Activated CD8-positive, alpha-beta T cell treated with anti-CD3 and anti-CD28 coated beads, Interleukin-2, amount 10 ng/mL, durations not matched to agents 7 days and 5 days (primary cell): Measurements from ENCODE around the gene PERM1. TPM values are rescaled to one million over a fixed set of nuclear protein-coding genes. Genes with fewer than 3 reads are reported as not detected.
"Not testable (repeated sequence)": the region's sequence is repeated elsewhere in the genome, so short reads cannot be mapped to it uniquely, and the experiment has no call there.

Source experiments
- ATAC-seq: fragments of 150-1000 bp; cut with Tn5 transposase; one replicate; pipeline ENCODE4 v1.10.0; 2021; ENCODE audit warnings: moderate library complexity
- CTCF ChIA-PET: fragments of 350-600 bp; sonication (Branson Sonifier 250); formaldehyde crosslinking; loops from one replicate; lab custom pipeline; 2021; ENCODE audit warnings: antibody characterized with exemption; lab: Charles Lee
- POLR2A ChIA-PET: fragments of 350-600 bp; sonication (Branson Sonifier 250); formaldehyde crosslinking; loops from one replicate; lab custom pipeline; 2021; ENCODE audit warnings: antibody characterized with exemption; lab: Charles Lee
- DNase-seq: peaks from one replicate; pipeline ENCODE4 v3.0.0-alpha.2; 2020
- H3K27ac Mint-ChIP-seq: one replicate; pipeline ENCODE4 v1.8.0; 2021; ENCODE audit warnings: mild to moderate bottlenecking, mixed read lengths
- H3K27me3 Mint-ChIP-seq: one replicate; pipeline ENCODE4 v1.8.0; 2021; ENCODE audit warnings: low read depth, mixed read lengths
- H3K36me3 Mint-ChIP-seq: one replicate; pipeline ENCODE4 v1.8.0; 2021; ENCODE audit warnings: low read depth, mixed read lengths
- H3K4me1 Mint-ChIP-seq: one replicate; pipeline ENCODE4 v1.8.0; 2021; ENCODE audit warnings: low read depth, mixed read lengths
- H3K4me3 Mint-ChIP-seq: one replicate; pipeline ENCODE4 v1.8.0; 2021; ENCODE audit warnings: mild to moderate bottlenecking, mixed read lengths
- H3K9me3 Mint-ChIP-seq: one replicate; pipeline ENCODE4 v1.8.0; 2022; ENCODE audit warnings: mixed read lengths; ENCODE audit not compliant: insufficient read depth
- total RNA-seq, 2 experiments: library from RNA; stranded (reverse); gene quantifications; one replicate each; pipeline ENCODE4 v1.2.3, GENCODE V29; 2021

The PERM1 gene
- total RNA-seq, 2 experiments from 2014 or later = not detected

DNA sequence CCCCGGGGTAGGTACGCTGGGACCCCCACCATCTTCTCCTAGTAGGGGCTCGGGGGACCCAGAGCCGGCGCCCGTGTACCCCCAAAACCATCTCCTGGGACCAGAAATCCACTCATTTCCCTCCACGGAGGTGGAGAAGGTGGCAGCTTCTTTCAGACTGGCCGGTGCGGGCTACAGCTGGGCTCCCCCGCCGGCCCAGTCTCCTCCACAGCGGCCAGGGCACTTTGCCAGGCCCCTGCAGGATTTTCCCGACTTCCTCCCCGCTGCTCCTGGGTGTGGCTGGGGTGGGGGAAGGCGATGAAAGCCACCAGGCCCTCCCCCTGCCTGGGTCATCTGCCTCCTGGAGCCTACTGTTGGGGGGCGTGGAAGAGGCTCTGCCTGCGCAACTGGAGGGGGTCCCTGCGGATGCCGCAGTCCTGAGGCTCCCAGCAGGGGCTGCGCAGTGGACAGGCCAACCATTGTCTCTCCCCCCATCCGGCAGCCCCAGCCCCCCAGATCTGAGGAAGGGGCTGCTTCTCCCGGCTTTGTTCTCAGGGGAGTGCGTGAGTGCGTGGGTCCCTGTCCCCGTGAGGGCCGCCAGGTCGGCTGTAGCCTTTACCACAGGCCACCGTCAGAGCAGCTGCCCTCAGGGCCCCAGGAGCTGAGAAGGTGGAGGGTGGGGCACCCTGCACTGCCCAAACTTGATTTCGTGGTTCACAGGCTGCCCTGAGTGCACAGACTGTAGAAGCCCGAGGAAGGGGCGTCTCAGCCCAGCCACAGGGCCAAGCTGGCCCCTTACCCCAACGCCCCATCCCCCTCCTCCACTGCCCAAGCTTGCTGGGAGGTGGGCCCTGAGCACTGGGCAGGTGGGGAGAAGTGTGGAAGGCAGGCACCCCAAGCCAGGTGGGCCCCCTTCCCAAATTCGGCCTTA, 39.4 kb upstream of the PERM1 start:
- Mint-ChIP-seq H3K27me3 (peaks cover 4% of the 10 kb centered on the region), H3K4me3 (peak overlapping the region; percentile 53), H3K36me3 (peaks cover 12% of the 10 kb centered on the region), H3K27ac (no peak overlapping the region), H3K4me1 (peaks cover 29% of the 10 kb centered on the region), H3K9me3 (peaks cover 4% of the 10 kb centered on the region)
- ChIA-PET POLR2A (interaction anchor here (0.6 kb wide), 1 partner anchor 157 kb away, joined by 3 read pairs; no protein-coding TSS in a partner anchor), CTCF (interaction anchor here (1.0 to 2.3 kb wide), 3 partner anchors 12 to 43 kb away, joined by 3 to 9 read pairs (median 4); no protein-coding TSS in a partner anchor)
- ATAC-seq (no peak), DNase-seq (no peak)

DNA sequence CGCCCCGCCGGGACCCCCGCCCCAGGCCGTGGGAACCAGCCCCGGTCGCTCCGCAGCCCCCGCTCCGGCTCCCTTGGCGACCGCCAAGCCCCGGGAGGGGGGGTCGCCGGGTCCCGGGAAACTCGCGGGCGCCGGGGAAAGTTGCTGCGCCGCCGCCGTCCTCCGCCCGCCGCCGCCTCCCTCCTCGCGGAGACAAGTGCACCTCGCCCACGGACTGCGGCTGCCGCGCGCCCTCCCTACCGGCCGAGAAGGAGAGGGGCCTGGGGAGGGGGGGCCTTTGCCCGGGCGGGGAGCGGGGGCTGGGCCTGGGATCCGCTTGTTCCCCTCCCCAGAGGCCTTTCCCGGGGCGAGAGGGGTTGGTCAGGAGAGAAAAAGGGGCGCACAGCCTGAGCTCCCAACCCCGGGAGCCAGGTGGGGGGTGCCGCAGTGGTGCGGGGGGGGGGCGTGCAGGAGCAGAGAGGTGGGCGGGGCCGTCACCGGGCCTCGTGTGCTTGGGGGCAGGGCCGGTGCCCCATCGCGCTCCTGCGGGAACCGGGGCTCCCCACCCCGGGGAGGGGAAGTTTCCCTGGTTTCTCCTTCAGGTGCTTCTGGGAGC, 38.6 kb upstream of the PERM1 start:
- Mint-ChIP-seq H3K9me3 (peaks cover 4% of the 10 kb centered on the region), H3K27ac (no peak overlapping the region)
- CTCF ChIA-PET = interaction anchor here (2.3 kb wide), 1 partner anchor 12 kb away, joined by 9 read pairs; no protein-coding TSS in a partner anchor

DNA sequence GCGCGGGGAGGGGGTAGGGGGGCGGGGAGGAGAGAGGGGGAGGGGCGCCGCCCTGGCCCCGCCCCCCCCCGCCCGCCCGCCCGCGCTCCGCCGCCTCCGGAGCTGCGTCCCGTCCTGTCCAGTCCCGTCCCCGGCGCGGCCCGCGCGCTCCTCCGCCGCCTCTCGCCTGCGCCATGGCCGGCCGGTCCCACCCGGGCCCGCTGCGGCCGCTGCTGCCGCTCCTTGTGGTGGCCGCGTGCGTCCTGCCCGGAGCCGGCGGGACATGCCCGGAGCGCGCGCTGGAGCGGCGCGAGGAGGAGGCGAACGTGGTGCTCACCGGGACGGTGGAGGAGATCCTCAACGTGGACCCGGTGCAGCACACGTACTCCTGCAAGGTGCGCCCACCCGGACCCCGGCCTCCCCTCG, 38.1 kb upstream of the PERM1 start, which contains the start of gene AGRN:
Gene AGRN (plus strand): TSS at position 121 of the 405 bp plus-strand sequence. CDS start 53 bp downstream, at position 174.
- peaks cover 4% of the 10 kb centered on the region for H3K27me3 Mint-ChIP-seq
- DNase-seq (no peak), ATAC-seq (peak; percentile 43)
- peak within 1 kb of the TSS; percentile 65 for H3K4me3 Mint-ChIP-seq
- peaks cover 4% of the 10 kb centered on the region for H3K9me3 Mint-ChIP-seq
- peak within 1 kb of the TSS; percentile 69 for H3K27ac Mint-ChIP-seq
- peaks cover 21% of the 10 kb centered on the region for H3K36me3 Mint-ChIP-seq
- ChIA-PET POLR2A (interaction anchor here (1.1 to 1.3 kb wide), 2 partner anchors 19 to 21 kb away, joined by 4 read pairs; no protein-coding TSS in a partner anchor), CTCF (interaction anchor here (1.3 to 2.5 kb wide), 2 partner anchors 14 to 44 kb away, joined by 4 to 14 read pairs; no protein-coding TSS in a partner anchor)
- peaks cover 34% of the 10 kb centered on the region for H3K4me1 Mint-ChIP-seq

More for the DNA sequence above, 38.6 kb upstream of the PERM1 start:
- no peak for DNase-seq
- peaks cover 29% of the 10 kb centered on the region for H3K4me1 Mint-ChIP-seq
- no peak for ATAC-seq
- peaks cover 4% of the 10 kb centered on the region for H3K27me3 Mint-ChIP-seq
- POLR2A ChIA-PET = no interaction called here
- H3K36me3 Mint-ChIP-seq = peaks cover 16% of the 10 kb centered on the region
- H3K4me3 Mint-ChIP-seq = peak overlapping the region; percentile 53

DNA sequence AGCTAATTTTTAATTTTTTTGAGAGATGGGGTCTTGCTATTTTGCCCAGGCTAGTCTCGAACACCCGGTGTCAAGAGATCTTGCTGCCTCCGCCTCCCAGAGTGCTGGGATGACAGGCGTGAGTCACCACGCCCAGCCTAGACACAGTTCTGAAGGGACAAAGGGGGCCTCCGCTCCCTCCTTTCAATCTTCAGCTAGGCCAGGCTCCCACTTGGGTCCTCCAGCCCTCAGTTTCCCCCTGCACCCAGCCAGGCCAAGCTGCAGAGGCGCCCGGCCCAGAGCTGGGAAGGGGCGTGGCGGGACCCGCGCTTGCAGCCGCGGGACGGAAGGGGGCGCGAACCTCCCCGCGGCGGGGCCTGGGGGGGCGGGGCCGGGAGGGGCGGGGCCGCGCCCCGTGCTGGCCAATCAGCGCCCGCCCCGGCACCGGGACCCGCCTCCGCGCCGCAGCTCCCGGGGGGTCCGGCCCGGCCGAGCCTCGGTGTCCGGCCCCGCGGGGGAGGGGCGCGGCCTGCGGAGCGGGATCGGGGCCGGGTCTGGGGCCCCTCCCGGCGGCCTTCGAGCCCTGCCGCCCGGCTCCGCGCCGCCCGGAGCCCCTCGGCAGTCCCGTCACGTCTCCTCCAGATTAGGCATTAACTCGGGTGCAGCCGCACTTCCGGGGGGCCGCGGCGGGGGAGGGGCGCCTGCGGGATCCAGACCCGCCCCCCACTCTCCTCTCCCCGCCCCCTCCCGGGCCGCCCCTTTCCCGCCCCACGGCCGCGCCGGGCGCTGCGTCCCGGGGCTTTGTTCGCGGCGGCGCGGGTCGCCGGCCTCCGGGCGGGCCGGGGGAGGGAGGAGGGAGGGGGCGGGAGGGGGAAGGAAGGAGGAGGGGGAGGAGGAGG, 37.5 kb upstream of the PERM1 start:
- H3K27me3 Mint-ChIP-seq = peaks cover 4% of the 10 kb centered on the region
- ATAC-seq = peak; percentile 80

DNA sequence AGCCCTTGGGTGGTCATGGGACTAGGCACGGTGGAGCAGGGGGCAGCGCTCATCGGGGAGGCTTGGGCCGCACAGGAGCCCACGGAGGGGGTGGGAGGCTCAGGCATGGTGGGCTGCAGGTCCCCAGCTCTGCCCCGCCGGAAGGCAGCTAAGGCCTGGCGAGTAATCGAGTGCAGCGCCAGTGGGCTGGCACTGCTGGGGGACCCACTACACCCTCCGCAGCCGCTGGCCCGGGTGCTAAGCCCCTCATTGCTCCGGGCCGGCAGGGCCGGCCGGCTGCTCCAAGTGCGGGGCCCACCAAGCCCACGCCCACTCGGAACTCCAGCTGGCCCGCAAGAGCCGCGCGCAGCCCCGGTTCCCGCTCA, 36.4 kb upstream of the PERM1 start:
- peaks cover 38% of the 10 kb centered on the region for H3K36me3 Mint-ChIP-seq
- ATAC-seq, H3K9me3 Mint-ChIP-seq, H3K27ac Mint-ChIP-seq, H3K27me3 Mint-ChIP-seq, H3K4me3 Mint-ChIP-seq, POLR2A ChIA-PET, DNase-seq: not testable (repeated sequence)
- H3K4me1 Mint-ChIP-seq = peaks cover 45% of the 10 kb centered on the region
- CTCF ChIA-PET = interaction anchor here (0.6 to 2.7 kb wide), 14 partner anchors 14 to 354 kb away, joined by 3 to 18 read pairs (median 4); no protein-coding TSS in a partner anchor

More for the DNA sequence above, 37.5 kb upstream of the PERM1 start:
- Mint-ChIP-seq H3K4me1 (peaks cover 41% of the 10 kb centered on the region), H3K4me3 (peak overlapping the region; percentile 65), H3K36me3 (peaks cover 27% of the 10 kb centered on the region), H3K27ac (peak overlapping the region; percentile 69), H3K9me3 (peaks cover 4% of the 10 kb centered on the region)
- DNase-seq = peak; percentile 86
- POLR2A ChIA-PET = interaction anchor here (0.8 to 1.3 kb wide), 5 partner anchors 12 to 24 kb away, joined by 4 to 8 read pairs (median 4); no protein-coding TSS in a partner anchor
- CTCF ChIA-PET = interaction anchor here (0.9 to 2.7 kb wide), 16 partner anchors 9 to 353 kb away, joined by 3 to 18 read pairs (median 4); no protein-coding TSS in a partner anchor

DNA sequence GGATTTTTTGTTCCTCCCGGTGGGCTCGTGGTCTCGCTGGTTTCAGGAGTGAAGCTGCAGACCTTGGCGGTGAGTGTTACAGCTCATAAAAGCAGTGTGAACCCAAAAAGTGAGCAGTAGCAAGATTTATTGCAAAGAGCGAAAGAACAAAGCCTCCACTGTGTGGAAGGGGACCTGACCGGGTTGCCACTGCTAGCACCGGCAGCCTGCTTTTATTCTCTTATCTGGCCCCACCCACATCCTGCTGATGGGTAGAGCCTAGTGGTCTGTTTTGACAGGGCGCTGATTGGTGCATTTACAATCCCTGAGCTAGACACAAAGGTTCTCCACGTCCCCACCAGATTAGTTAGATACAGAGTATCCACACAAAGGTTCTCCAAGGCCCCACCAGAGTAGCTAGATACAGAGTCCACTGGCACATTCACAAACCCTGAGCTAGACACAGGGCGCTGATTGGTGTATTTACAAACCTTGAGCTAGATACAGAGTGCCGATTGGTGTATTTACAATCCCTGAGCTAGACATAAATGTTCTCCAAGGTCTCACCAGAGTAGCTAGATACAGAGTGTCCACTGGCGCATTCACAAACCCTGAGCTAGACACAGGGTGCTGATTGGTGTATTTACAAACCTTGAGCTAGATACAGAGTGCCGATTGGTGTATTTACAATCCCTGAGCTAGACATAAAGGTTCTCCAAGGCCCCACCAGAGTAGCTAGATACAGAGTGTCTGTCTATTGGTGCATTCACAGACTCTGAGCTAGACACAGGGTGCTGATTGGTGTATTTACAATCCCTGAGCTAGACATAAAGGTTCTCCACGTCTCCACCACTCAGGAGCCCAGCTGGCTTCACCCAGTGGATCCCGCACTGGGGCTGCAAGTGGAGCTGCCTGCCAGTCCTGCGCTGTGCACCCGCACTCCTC, 35.8 kb upstream of the PERM1 start:
- H3K4me3 Mint-ChIP-seq = peak overlapping the region; percentile 13
- ChIA-PET POLR2A (interaction anchor here (0.6 kb wide), 1 partner anchor 22 kb away, joined by 3 read pairs; no protein-coding TSS in a partner anchor), CTCF (interaction anchor here (0.6 to 2.7 kb wide), 9 partner anchors 14 to 113 kb away, joined by 3 to 18 read pairs (median 4); no protein-coding TSS in a partner anchor)
- peak overlapping the region; percentile 62 for H3K27ac Mint-ChIP-seq
- peaks cover 42% of the 10 kb centered on the region for H3K36me3 Mint-ChIP-seq
- DNase-seq = peak; percentile 55
- ATAC-seq, H3K27me3 Mint-ChIP-seq, H3K9me3 Mint-ChIP-seq: not testable (repeated sequence)
- H3K4me1 Mint-ChIP-seq = peaks cover 50% of the 10 kb centered on the region

DNA sequence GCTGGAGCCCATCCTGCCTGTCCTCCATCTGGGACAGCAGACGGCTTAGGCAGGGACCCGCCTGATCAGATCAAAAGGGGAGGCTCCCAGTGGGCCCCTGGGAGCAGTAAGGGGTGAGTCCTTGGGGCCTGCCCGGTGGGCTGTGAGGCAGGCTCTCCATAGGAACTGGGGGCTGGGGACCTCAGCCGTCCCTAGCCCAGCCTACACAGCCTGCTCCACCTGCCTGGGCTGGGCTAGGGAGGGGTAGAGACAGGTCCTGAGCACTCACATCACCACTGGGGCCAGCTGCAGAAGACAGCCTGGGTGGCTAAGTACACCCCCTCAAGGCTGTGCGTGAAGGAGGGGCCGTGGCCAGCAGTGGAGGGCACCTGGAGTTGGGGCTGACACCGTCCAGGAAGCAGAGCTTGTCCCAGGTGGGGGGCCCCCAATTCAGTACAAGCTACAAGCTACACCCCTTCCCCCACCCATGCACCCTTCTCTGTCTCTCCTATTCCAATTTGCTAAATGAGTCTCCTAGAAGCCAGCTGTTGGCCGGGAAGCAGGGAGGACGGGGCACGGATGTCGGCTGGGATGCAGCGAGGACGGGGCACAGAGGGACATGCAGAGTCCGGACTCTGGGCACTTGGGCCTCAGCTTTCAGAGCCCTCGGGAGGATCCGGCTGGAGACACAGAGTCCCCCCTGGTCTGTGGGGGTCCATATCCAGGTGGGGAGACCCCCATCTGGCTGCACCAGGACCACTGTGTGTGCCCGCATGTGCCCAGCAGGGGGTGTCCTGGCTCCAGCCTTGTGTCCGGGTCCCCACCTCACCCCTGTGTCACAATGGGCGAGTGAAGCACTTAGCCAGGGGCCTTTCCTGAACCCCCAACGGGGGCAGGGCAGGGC, 33.1 kb upstream of the PERM1 start:
- peaks cover 45% of the 10 kb centered on the region for H3K36me3 Mint-ChIP-seq
- ChIA-PET CTCF (interaction anchor here (0.6 to 4.5 kb wide), 7 partner anchors 8 to 49 kb away, joined by 3 to 31 read pairs (median 7); no protein-coding TSS in a partner anchor), POLR2A (interaction anchor here (1.5 to 3.1 kb wide), 3 partner anchors 12 to 49 kb away, joined by 15 to 29 read pairs (median 18); no protein-coding TSS in a partner anchor)
- H3K27ac Mint-ChIP-seq = peak overlapping the region; percentile 99
- peaks cover 52% of the 10 kb centered on the region for H3K4me1 Mint-ChIP-seq
- DNase-seq (no peak), ATAC-seq (no peak)
- peaks cover 4% of the 10 kb centered on the region for H3K9me3 Mint-ChIP-seq
- H3K4me3 Mint-ChIP-seq = peak overlapping the region; percentile 97
- H3K27me3 Mint-ChIP-seq = no peaks in the 10 kb centered on the region

DNA sequence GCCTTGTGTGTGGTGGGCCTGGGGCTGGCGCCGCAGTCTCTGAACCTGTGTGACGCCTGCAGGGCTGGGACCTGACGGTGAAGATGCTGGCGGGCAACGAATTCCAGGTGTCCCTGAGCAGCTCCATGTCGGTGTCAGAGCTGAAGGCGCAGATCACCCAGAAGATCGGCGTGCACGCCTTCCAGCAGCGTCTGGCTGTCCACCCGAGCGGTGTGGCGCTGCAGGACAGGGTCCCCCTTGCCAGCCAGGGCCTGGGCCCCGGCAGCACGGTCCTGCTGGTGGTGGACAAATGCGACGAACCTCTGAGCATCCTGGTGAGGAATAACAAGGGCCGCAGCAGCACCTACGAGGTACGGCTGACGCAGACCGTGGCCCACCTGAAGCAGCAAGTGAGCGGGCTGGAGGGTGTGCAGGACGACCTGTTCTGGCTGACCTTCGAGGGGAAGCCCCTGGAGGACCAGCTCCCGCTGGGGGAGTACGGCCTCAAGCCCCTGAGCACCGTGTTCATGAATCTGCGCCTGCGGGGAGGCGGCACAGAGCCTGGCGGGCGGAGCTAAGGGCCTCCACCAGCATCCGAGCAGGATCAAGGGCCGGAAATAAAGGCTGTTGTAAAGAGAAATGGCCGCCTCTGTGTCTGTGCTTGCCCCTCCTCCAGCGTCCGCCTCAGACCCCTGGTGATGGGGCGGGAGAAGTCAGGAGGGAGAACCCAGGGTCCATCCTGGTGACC, 32.2 kb upstream of the PERM1 start:
- ChIA-PET CTCF (interaction anchor here (0.6 to 4.5 kb wide), 12 partner anchors 9 to 491 kb away, joined by 3 to 31 read pairs (median 4); partner anchors contain the start of gene HES4), POLR2A (interaction anchor here (0.6 to 3.1 kb wide), 8 partner anchors 9 to 362 kb away, joined by 3 to 29 read pairs (median 4); partner anchors contain the start of gene AURKAIP1)
- peak; percentile 66 for DNase-seq
- Mint-ChIP-seq H3K4me1 (peaks cover 52% of the 10 kb centered on the region), H3K4me3 (peak overlapping the region; percentile 97), H3K36me3 (peaks cover 45% of the 10 kb centered on the region), H3K27ac (peak overlapping the region; percentile 99), H3K9me3 (peaks cover 4% of the 10 kb centered on the region), H3K27me3 (peaks cover 1% of the 10 kb centered on the region)
- ATAC-seq = peak; percentile 36
